Upper lobe of right lung (tissue), 1 donor: Measurements from ENCODE around the gene LAMA3. TPM values are rescaled to one million over a fixed set of nuclear protein-coding genes. Genes with fewer than 3 reads are reported as not detected.

Experiments used
- ATAC-seq: fragments of 200-7000 bp; cut with Tn5 transposase; one replicate; pipeline ENCODE4 v1.9.1; 2020; ENCODE audit warnings: mild to moderate bottlenecking, moderate library complexity
- DNase-seq: peaks from one replicate; pipeline ENCODE4 v3.0.0-alpha.2; 2020
- H3K27ac ChIP-seq: fragments of 200-600 bp; one replicate; pipeline ENCODE4 v1.8.0; 2022
- H3K27me3 ChIP-seq: fragments of 200-600 bp; one replicate; pipeline ENCODE4 v1.8.0; 2022; ENCODE audit warnings: mild to moderate bottlenecking
- H3K36me3 ChIP-seq: fragments of 200-600 bp; one replicate; pipeline ENCODE4 v1.8.0; 2022
- H3K4me1 ChIP-seq: fragments of 200-600 bp; one replicate; pipeline ENCODE4 v1.8.0; 2022
- H3K4me3 ChIP-seq: fragments of 200-600 bp; one replicate; pipeline ENCODE4 v1.8.0; 2022; ENCODE audit warnings: mild to moderate bottlenecking
- H3K9me3 ChIP-seq: fragments of 200-600 bp; one replicate; pipeline ENCODE4 v1.8.0; 2022
- intact Hi-C: fragments of 100-400 bp; cut with DNase I; formaldehyde crosslinking; loops from one replicate; pipeline ENCODE4 v1.11.0; 2022
- total RNA-seq: library from RNA; stranded (reverse); fragmentation: NEBNext Ultra II Directional; extraction: Animal tissue kit (Norgen Biotek cat#: 25700); gene quantifications from one replicate; pipeline ENCODE4 v1.2.1, GENCODE V29; 2021
- TF ChIP-seq, protein P1 (sequence below): fragments of 200-600 bp; IDR thresholded peaks from one replicate; pipeline ENCODE4 v1.8.0; 2022; ENCODE audit warnings: antibody characterized with exemption
- donor health status: DM: no; HTN: yes; CAD: no; lungs with severe emphysema.

The LAMA3 gene
- total RNA-seq, 1 donor from 2014 or later = 139 TPM

- H3K27me3 ChIP-seq = no peaks in the 10 kb centered on the region
- TF ChIP-seq, protein P1, sequence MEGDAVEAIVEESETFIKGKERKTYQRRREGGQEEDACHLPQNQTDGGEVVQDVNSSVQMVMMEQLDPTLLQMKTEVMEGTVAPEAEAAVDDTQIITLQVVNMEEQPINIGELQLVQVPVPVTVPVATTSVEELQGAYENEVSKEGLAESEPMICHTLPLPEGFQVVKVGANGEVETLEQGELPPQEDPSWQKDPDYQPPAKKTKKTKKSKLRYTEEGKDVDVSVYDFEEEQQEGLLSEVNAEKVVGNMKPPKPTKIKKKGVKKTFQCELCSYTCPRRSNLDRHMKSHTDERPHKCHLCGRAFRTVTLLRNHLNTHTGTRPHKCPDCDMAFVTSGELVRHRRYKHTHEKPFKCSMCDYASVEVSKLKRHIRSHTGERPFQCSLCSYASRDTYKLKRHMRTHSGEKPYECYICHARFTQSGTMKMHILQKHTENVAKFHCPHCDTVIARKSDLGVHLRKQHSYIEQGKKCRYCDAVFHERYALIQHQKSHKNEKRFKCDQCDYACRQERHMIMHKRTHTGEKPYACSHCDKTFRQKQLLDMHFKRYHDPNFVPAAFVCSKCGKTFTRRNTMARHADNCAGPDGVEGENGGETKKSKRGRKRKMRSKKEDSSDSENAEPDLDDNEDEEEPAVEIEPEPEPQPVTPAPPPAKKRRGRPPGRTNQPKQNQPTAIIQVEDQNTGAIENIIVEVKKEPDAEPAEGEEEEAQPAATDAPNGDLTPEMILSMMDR = no peak
- no peak overlapping the region for H3K4me3 ChIP-seq
- H3K27ac ChIP-seq = peak overlapping the region; percentile 45
- ATAC-seq (peak; percentile 81), DNase-seq (no peak)
- peaks cover 17% of the 10 kb centered on the region for H3K4me1 ChIP-seq
- no peaks in the 10 kb centered on the region for H3K9me3 ChIP-seq
- intact Hi-C loops = no loop called here
- H3K36me3 ChIP-seq = no peaks in the 10 kb centered on the region
Observed at GRCh38 chr18:23825978-23826405, 136.7 kb downstream of the LAMA3 start.

DNA sequence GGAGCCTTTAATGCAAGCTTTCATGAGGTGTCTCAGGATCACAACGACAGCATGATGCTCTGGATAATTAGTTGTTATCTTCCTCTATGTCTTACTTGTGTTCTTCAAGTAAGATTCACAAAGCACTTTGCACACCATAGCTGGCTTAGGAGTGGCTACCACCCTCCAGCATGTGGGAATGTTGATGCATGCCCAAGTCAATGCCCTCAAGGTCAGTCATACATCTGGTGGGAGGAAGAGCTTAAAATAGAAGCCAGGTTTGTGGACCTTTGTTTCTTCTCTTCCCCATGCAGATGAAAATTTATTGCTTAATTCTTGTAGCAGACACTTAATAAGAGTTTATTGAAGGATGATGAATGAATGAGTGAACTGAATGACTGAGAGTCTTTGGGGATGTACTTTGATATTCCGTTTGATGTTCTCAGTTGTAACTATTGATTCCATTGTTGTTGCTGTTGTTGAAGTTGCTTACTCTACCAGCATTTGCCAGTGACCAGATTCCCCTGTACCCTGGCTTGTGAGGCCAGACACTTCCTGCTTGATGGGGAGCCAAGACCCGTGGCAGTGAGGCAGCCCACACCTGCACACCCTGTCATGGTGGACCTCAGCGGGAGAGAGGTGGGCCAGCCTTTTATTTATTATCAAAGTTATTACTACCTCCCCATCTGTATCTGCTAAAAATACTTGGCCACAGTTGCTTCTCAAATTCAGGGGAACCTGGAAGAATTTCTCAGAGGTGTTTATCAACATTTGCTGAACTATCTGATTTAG, 137.8 kb downstream of the LAMA3 start:
- Histone ChIP-seq H3K4me3 (no peak overlapping the region), H3K27ac (peak overlapping the region; percentile 27), H3K27me3 (no peaks in the 10 kb centered on the region), H3K4me1 (peaks cover 17% of the 10 kb centered on the region), H3K9me3 (no peaks in the 10 kb centered on the region), H3K36me3 (no peaks in the 10 kb centered on the region)
- intact Hi-C loops = no loop called here
- TF ChIP-seq, protein P1 = no peak
- DNase-seq (no peak), ATAC-seq (no peak)

DNA sequence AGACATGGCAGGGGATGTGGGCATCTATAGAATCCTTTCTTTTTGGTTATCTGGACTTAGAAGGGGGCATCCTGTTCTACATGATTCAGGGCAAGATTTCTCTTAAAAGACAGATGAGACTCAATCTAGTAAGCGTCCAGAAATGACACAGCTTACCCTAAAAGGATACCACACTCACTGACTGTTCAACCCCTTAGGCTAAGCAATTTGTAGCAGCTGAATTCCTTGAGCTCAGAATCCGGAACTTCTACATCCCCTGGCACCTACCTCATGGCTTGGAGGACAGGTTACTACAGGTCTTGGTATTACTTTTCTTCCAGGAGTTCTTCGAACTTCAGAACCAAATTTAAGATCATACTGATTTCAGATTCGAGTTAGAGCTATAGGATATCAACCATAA, 138.4 kb downstream of the LAMA3 start:
- no peak for DNase-seq
- intact Hi-C loops = no loop called here
- H3K9me3 ChIP-seq = no peaks in the 10 kb centered on the region
- ATAC-seq = no peak
- no peak overlapping the region for H3K4me3 ChIP-seq
- no peak overlapping the region for H3K27ac ChIP-seq
- TF ChIP-seq, protein P1 = no peak
- H3K4me1 ChIP-seq = peaks cover 17% of the 10 kb centered on the region
- H3K27me3 ChIP-seq = no peaks in the 10 kb centered on the region
- H3K36me3 ChIP-seq = no peaks in the 10 kb centered on the region

GRCh38 chr18:23828426-23828825, 139.2 kb downstream of the LAMA3 start:
- intact Hi-C loops = no loop called here
- H3K27me3 ChIP-seq = no peaks in the 10 kb centered on the region
- no peak overlapping the region for H3K4me3 ChIP-seq
- no peak overlapping the region for H3K27ac ChIP-seq
- no peaks in the 10 kb centered on the region for H3K36me3 ChIP-seq
- TF ChIP-seq, protein P1 = no peak
- ATAC-seq = peak; percentile 72
- peaks cover 17% of the 10 kb centered on the region for H3K4me1 ChIP-seq
- H3K9me3 ChIP-seq = no peaks in the 10 kb centered on the region
- DNase-seq = no peak

- Histone ChIP-seq H3K4me3 (no peak overlapping the region), H3K9me3 (no peaks in the 10 kb centered on the region), H3K4me1 (peaks cover 16% of the 10 kb centered on the region), H3K27me3 (no peaks in the 10 kb centered on the region), H3K27ac (no peak overlapping the region), H3K36me3 (no peaks in the 10 kb centered on the region)
- no peak for DNase-seq
- ATAC-seq = no peak
- intact Hi-C loops = no loop called here
- TF ChIP-seq, protein P1 = no peak
Observed at GRCh38 chr18:23832911-23833310, 143.7 kb downstream of the LAMA3 start.
